Activated CD4-positive, alpha-beta memory T cell treated with anti-CD3 and anti-CD28 coated beads, Interleukin-2, amount 10 ng/mL, durations not matched to agents 7 days and 5 days (primary cell): ENCODE data around the gene SHCBP1L. TPM values are rescaled to one million over a fixed set of nuclear protein-coding genes. Genes with fewer than 3 reads are reported as not detected.
"Not testable (repeated sequence)": the region's sequence is repeated elsewhere in the genome, so short reads cannot be mapped to it uniquely, and the experiment has no call there.

ENCODE experiments used
- CTCF ChIA-PET: fragments of 350-600 bp; sonication (Branson Sonifier 250); formaldehyde crosslinking; loops from one replicate; lab custom pipeline; 2021; ENCODE audit warnings: antibody characterized with exemption, inconsistent platforms; lab: Charles Lee
- POLR2A ChIA-PET: fragments of 350-600 bp; sonication (Branson Sonifier 250); formaldehyde crosslinking; loops from one replicate; lab custom pipeline; 2021; ENCODE audit warnings: antibody characterized with exemption; lab: Charles Lee
- DNase-seq: peaks from one replicate; pipeline ENCODE4 v3.0.0-alpha.2; 2020
- H3K27ac Mint-ChIP-seq: one replicate; pipeline ENCODE4 v1.8.0; 2021; ENCODE audit warnings: mild to moderate bottlenecking, mixed read lengths
- H3K27me3 Mint-ChIP-seq: one replicate; pipeline ENCODE4 v1.8.0; 2021; ENCODE audit warnings: mixed read lengths
- H3K36me3 Mint-ChIP-seq: one replicate; pipeline ENCODE4 v1.8.0; 2021; ENCODE audit warnings: low read depth, mixed read lengths
- H3K4me1 Mint-ChIP-seq: one replicate; pipeline ENCODE4 v1.8.0; 2021; ENCODE audit warnings: mixed read lengths
- H3K4me3 Mint-ChIP-seq: one replicate; pipeline ENCODE4 v1.8.0; 2021; ENCODE audit warnings: mild to moderate bottlenecking, mixed read lengths
- H3K9me3 Mint-ChIP-seq: one replicate; pipeline ENCODE4 v1.8.0; 2021; ENCODE audit warnings: mixed read lengths
- total RNA-seq, 2 experiments: library from RNA; stranded (reverse); gene quantifications; one replicate each; pipeline ENCODE4 v1.2.3, GENCODE V29; 2021

SHCBP1L gene
- total RNA-seq, 2 experiments from 2014 or later, result not detected

DNA sequence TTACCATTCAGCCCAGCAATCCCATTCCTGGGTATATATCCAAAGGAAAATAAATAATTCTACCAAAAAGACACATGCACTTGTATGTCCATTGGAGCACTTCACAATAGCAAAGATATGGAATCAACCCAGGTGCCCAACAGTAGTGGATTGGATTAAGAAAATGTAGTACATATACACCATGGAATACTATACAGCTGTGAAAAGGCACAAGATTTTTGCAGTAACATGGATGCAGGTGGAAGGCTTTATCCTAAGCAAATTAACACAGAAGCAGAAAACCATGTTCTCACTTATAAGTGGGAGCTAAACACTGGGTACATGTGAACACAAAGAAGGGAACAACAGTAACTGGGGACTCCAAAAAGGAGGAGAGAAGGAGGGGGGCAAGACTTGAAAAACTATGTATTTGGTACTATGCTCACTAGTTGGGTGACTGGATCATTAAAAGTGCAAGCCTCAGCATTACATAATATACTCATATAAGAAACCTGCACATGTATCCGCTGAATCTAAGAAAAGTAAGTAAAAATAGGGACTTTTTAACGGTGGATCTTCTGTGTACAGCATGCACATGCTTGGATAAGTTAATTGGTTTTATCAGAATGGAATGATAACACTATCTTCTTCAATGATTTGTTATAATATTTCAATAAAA lies 3.9 kb upstream of the SHCBP1L start:
- Mint-ChIP-seq H3K36me3 (no peaks in the 10 kb centered on the region), H3K4me1 (no peaks in the 10 kb centered on the region), H3K27ac (no peak overlapping the region), H3K4me3 (no peak overlapping the region), H3K9me3 (no peaks in the 10 kb centered on the region), H3K27me3 (peaks cover 15% of the 10 kb centered on the region)
- POLR2A ChIA-PET, result no interaction called here
- CTCF ChIA-PET, result no interaction called here
- no peak for DNase-seq

DNA sequence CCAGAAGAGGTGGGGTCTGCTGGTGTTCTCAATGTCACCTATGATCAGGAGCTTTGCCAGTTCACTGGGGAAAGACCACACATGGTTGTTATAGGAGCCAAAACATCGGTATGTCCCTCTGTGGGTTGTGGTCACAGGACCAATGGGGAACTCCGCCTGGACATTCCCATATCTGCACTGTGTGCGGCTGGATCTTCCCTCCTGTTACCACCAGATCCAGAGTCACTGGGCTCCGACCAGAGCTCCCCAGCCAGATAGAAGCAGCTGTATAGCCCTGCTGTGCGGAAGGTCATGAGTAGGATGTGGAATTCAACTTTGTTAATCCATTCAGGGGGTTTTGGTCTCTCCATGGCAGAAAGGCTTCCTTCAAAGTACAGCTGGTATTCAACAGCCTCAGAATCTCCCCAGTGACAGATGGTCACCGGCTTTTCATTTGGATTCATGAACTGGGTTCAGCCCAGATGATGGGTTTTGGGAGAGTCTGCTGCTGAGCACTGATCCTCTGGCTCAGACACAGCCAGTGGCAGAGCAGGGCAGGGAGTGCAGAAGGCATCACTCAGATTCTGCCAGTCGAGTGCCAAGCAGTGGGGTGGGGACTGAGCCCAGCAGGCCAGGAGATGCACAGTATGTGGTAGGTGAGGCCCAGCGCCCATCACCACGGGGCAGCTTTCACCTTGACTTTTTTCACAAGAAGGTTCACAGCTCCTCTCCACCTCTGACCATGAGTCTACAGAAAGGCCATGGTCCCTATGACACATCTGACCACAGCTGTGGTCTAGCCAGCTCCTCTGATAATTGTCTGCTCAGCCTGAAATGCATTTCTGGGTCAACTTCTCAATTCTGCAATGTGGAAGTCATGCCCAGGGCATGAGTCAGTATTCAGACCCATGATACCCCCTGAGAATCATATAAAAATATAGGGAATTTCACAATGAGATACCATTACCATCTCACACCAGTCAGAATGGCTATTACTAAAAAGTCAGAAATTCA lies 2.9 kb upstream of the SHCBP1L start:
- ChIA-PET POLR2A (no interaction called here), CTCF (no interaction called here)
- H3K4me1 Mint-ChIP-seq, result no peaks in the 10 kb centered on the region
- no peak for DNase-seq
- H3K36me3 Mint-ChIP-seq, result no peaks in the 10 kb centered on the region
- no peak overlapping the region for H3K27ac Mint-ChIP-seq
- no peak overlapping the region for H3K4me3 Mint-ChIP-seq
- peaks cover 19% of the 10 kb centered on the region for H3K27me3 Mint-ChIP-seq
- H3K9me3 Mint-ChIP-seq, result no peaks in the 10 kb centered on the region

DNA sequence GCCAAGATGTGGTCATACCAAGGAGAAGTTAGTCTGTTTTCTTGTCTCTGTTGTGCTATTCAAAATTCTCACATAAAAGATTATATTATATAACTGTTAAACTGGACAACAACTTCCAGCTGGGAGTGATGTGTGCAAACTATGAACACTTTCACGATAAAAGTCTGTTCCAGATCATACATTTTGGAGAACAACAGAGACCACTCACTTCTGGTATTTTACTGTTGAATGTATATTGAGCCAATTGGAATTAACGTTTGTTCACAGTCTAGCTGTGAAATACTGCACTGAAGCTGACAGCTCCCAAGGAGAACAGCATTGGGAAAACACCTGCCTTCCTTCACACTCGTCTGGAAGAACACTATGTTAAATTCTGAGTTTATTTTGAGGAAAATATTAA lies 860 bp upstream of the SHCBP1L start:
- H3K27me3 Mint-ChIP-seq, result peaks cover 23% of the 10 kb centered on the region
- H3K4me1 Mint-ChIP-seq, result no peaks in the 10 kb centered on the region
- ChIA-PET CTCF (no interaction called here), POLR2A (no interaction called here)
- no peak for DNase-seq
- no peaks in the 10 kb centered on the region for H3K36me3 Mint-ChIP-seq
- H3K4me3 Mint-ChIP-seq, result no peak overlapping the region
- no peak overlapping the region for H3K27ac Mint-ChIP-seq
- no peaks in the 10 kb centered on the region for H3K9me3 Mint-ChIP-seq

DNA sequence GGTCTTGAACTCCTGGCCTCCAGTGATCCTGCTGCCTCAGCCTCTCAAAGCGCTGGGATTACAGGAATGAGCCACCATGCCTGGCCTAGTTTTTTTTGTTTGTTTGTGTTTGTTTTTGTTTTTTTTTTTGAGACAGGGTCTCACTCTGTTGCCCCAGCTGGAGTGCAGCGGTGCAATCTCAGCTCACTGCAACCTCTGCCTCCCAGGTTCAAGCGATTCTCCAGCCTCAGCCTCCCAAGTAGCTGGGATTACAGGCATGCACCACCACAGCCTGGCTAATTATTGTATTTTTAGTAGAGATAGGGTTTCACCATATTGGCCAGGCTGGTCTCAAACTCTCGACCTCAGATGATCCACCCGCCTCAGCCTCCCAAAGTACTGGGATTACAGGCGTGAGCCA lies 9.6 kb downstream of the SHCBP1L start:
- DNase-seq, H3K36me3 Mint-ChIP-seq, H3K4me1 Mint-ChIP-seq, H3K27ac Mint-ChIP-seq, CTCF ChIA-PET, H3K4me3 Mint-ChIP-seq, POLR2A ChIA-PET, H3K9me3 Mint-ChIP-seq: not testable (repeated sequence)
- H3K27me3 Mint-ChIP-seq, result peaks cover 14% of the 10 kb centered on the region

DNA sequence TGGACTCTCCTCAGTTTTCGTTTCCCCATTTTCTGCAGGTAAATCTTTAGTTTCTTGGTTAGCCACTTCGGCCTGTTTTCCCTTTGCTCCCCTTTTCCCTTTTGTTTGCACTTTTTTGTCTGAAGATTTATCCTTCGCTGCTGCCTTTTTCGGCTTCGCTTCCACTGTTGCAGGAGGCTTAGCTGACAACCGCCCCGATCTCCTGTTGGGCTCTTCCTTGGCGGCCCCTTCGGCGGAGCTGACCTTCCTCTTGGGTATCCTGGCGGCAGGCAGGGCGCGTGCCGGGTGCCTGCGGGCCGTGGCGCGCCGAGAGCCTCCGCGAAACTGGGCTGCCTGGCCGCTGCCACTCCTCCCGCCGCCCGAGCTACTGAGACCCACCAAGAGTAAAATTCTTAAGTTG lies 10.8 kb downstream of the SHCBP1L start:
- H3K36me3 Mint-ChIP-seq, H3K27ac Mint-ChIP-seq, H3K4me1 Mint-ChIP-seq, H3K4me3 Mint-ChIP-seq, CTCF ChIA-PET, DNase-seq, H3K9me3 Mint-ChIP-seq: not testable (repeated sequence)
- H3K27me3 Mint-ChIP-seq, result peaks cover 17% of the 10 kb centered on the region
- POLR2A ChIA-PET, result interaction anchor here (0.7 kb wide), 1 partner anchor 28 kb away, joined by 3 read pairs; no protein-coding TSS in a partner anchor

DNA sequence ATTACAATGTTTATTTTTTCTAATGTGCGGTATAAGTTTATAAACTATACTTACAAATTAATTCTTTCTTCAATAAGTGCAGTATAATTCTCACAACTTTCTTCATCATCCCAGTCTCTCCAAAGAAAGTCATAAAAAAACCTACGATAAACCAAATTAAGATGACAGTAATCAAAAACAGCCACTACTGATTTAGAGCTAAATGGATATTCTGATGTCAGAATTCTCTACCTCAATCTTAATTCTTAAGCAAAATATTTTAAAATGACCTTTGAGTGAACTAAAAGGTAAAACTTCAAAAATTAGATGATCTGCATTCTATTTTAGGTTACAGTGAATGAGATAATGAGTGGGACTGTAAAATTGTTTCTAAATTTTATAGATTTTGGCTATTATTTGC lies 13.6 kb downstream of the SHCBP1L start:
- H3K4me3 Mint-ChIP-seq, result no peak overlapping the region
- ChIA-PET CTCF (no interaction called here), POLR2A (no interaction called here)
- DNase-seq, result no peak
- no peaks in the 10 kb centered on the region for H3K36me3 Mint-ChIP-seq
- H3K27me3 Mint-ChIP-seq, result peaks cover 22% of the 10 kb centered on the region
- H3K27ac Mint-ChIP-seq, result no peak overlapping the region
- no peaks in the 10 kb centered on the region for H3K4me1 Mint-ChIP-seq
- no peaks in the 10 kb centered on the region for H3K9me3 Mint-ChIP-seq

DNA sequence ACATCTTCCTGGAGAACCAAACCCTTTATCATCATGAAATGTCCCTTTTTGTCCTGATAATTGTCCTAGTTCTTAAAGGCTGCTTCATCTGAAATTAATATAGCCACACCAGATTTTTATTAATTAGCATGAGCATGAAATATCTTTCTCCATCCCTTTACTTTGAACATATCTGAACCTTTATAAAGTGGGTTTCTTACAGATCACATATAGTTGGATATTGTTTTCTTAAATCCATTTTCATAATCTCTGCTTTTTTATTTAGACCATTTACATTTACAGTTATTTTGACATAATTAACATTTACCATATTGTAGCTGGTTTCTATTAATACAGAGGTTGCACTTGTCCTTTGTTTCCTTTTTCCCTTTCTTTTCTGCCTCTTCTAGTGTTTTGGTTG lies 17.2 kb downstream of the SHCBP1L start:
- CTCF ChIA-PET, result no interaction called here
- Mint-ChIP-seq H3K27me3 (peaks cover 22% of the 10 kb centered on the region), H3K4me3 (no peak overlapping the region), H3K9me3 (no peaks in the 10 kb centered on the region), H3K4me1 (no peaks in the 10 kb centered on the region), H3K27ac (no peak overlapping the region), H3K36me3 (no peaks in the 10 kb centered on the region)
- POLR2A ChIA-PET, result no interaction called here
- no peak for DNase-seq

DNA sequence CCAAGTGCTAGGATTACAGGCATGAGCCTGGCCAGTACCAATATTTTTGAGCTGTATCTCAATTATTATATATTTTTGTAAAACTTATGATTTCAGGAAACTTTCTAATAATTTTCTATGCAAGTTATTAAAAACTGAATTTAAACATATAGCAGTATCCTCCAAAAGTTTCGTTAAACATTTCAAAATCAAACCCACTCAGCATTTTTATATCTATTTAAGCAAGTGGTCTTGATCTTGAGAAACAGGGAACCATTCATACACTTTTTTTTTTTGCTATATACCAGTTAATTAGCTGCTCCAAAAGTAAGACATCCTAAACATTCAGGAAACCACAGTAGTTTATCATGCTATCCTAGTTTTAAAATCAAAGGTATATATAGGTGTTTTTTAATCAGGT lies 22.0 kb downstream of the SHCBP1L start:
- peaks cover 27% of the 10 kb centered on the region for H3K27me3 Mint-ChIP-seq
- H3K4me3 Mint-ChIP-seq, result no peak overlapping the region
- H3K27ac Mint-ChIP-seq, result no peak overlapping the region
- POLR2A ChIA-PET, result no interaction called here
- CTCF ChIA-PET, result no interaction called here
- no peak for DNase-seq
- H3K9me3 Mint-ChIP-seq, result no peaks in the 10 kb centered on the region
- no peaks in the 10 kb centered on the region for H3K4me1 Mint-ChIP-seq
- H3K36me3 Mint-ChIP-seq, result no peaks in the 10 kb centered on the region

DNA sequence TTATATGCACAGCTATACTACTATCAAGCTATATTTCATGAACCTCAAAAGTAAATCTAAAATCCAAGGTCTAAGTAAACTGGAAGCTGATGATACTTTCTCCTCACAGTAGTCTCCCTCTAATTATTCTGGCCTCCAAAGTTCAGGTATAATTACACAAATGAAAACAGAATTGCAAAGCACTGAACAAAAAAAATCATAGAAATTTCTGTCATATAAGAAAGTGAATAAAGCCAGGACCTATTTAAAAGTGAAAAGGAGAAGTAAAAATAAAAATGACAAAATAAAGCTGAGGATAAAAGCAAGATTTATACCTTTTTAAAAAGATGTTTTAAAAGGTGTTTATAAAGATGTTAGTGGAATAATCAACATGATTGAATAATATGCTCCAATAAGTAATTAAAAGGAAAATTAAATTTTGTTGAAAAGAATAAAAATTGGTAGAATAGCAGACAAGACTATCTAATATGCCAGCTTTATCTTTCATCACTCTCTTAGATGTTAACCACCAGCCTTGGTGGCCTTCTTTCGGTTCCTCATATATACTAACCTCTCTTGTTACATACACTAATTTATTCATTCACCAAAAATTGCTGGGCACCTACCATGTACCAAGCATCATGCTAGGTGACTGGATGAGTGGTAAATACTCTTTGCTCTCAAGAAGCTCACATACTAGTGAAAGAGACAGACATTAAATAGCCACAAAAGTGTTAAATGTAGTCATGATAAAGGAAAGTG lies 25.1 kb downstream of the SHCBP1L start:
- H3K27me3 Mint-ChIP-seq, result peaks cover 34% of the 10 kb centered on the region
- no peaks in the 10 kb centered on the region for H3K9me3 Mint-ChIP-seq
- no peak for DNase-seq
- H3K4me3 Mint-ChIP-seq, result no peak overlapping the region
- H3K36me3 Mint-ChIP-seq, result no peaks in the 10 kb centered on the region
- POLR2A ChIA-PET, result no interaction called here
- no peak overlapping the region for H3K27ac Mint-ChIP-seq
- CTCF ChIA-PET, result no interaction called here
- no peaks in the 10 kb centered on the region for H3K4me1 Mint-ChIP-seq

DNA sequence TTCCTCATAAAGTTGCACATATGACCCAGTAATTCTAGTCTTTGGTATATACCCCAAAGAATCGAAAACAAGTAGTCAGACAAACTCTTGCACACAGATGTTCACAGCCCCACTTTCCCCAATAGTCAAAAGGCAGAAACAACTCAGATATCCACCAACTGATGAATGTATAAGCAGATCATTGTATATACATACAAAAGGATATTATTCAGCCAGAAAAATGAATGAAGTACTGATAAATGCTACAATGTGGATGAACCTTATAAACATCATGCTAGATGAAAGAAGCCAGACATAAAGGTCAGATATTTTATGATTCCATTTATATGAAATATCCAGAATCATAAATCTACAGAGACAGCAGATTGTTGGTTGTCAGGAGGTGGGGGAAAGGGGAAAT lies 27.3 kb downstream of the SHCBP1L start:
- Mint-ChIP-seq H3K4me1 (no peaks in the 10 kb centered on the region), H3K27me3 (peaks cover 38% of the 10 kb centered on the region), H3K9me3 (no peaks in the 10 kb centered on the region), H3K36me3 (no peaks in the 10 kb centered on the region), H3K27ac (no peak overlapping the region), H3K4me3 (no peak overlapping the region)
- ChIA-PET POLR2A (no interaction called here), CTCF (no interaction called here)
- DNase-seq, result no peak

DNA sequence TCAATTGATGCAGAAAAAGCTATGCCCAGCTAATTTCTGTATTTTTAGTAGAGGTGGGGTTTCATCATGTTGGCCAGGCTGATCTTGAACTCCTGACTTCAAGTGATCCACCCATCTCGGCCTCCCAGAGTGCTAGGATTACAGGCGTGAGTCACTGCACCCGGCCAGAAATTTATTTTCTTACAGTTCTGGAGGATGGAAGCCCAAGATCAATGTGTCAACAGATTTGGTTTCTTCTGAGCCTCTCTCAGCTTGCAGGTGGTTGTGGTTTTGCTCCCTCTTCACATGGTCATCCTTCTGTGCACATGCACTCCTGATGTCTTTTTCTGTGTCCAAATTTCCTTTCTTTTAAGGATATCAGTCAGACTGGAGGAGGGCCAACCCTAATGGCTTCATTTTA lies 35.6 kb downstream of the SHCBP1L start:
- H3K27me3 Mint-ChIP-seq, result peaks cover 21% of the 10 kb centered on the region
- peaks cover 2% of the 10 kb centered on the region for H3K9me3 Mint-ChIP-seq
- ChIA-PET POLR2A (no interaction called here), CTCF (no interaction called here)
- H3K4me3 Mint-ChIP-seq, result no peak overlapping the region
- no peak overlapping the region for H3K27ac Mint-ChIP-seq
- no peak for DNase-seq
- H3K4me1 Mint-ChIP-seq, result no peaks in the 10 kb centered on the region
- no peaks in the 10 kb centered on the region for H3K36me3 Mint-ChIP-seq

DNA sequence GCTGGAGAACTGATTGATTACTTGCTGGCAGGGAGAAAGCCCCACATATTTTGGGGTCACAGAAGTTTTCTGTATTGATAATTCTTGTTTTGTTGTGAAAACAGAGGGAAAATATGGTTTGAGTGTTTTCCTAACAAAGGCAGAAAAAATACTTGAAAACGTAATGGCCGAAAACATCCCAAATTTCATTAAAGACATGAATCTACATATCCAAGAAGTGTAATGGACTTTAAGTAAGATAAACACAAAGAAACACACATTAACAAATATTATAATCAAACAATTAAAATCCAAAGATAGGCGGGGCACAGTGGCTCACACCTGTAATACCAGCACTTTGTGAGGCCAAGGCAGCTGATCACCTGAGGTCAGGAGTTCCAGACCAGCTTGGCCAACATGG lies 39.6 kb downstream of the SHCBP1L start:
- H3K4me3 Mint-ChIP-seq, result no peak overlapping the region
- H3K27ac Mint-ChIP-seq, result no peak overlapping the region
- POLR2A ChIA-PET, result no interaction called here
- CTCF ChIA-PET, result no interaction called here
- peaks cover 2% of the 10 kb centered on the region for H3K9me3 Mint-ChIP-seq
- no peak for DNase-seq
- no peaks in the 10 kb centered on the region for H3K4me1 Mint-ChIP-seq
- peaks cover 13% of the 10 kb centered on the region for H3K27me3 Mint-ChIP-seq
- no peaks in the 10 kb centered on the region for H3K36me3 Mint-ChIP-seq

DNA sequence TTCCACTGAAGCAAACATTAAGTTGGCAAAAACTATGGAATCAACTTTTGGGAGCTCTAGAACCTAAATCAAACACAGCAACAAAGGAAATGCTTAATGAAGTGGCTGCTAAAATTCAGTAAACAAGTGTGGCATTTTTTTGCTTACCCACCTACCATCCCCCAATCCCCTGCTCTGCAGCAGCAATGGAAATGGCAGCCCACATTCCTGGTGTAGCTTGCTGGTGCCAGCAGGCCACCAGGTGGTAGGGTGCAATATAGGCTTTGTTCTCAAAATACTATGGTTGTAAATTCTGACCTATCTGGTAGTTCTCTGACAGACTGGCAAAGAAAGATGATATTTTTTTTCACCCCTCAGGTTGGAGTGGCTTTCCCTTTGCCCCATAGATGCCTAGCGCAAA lies 42.8 kb downstream of the SHCBP1L start:
- Mint-ChIP-seq H3K9me3 (peaks cover 2% of the 10 kb centered on the region), H3K4me1 (no peaks in the 10 kb centered on the region), H3K36me3 (no peaks in the 10 kb centered on the region), H3K4me3 (no peak overlapping the region), H3K27ac (no peak overlapping the region), H3K27me3 (peaks cover 5% of the 10 kb centered on the region)
- DNase-seq, result no peak
- CTCF ChIA-PET, result no interaction called here
- POLR2A ChIA-PET, result no interaction called here
